ENCODE measurements around the gene TBPL1.

GRCh38 chr6:133939778-133940667 is 13.0 kb upstream of the TBPL1 start:
- TF ChIP-seq RARB (CRISPR knock-in tag; IDR thresholded peaks at IDR 0.05) (no peak), ZNF565 (CRISPR knock-in tag; conservative IDR thresholded peaks at IDR 0.05; ENCODE audit: low read depth) (no peak), TSHZ2 (CRISPR knock-in tag; IDR thresholded peaks at IDR 0.05) (no peak), CREB5 (CRISPR knock-in tag; IDR thresholded peaks at IDR 0.05; ENCODE audit: low read depth) (no peak), ZNF70 (CRISPR knock-in tag; IDR thresholded peaks at IDR 0.05) (no peak), ARNTL (CRISPR knock-in tag; IDR thresholded peaks at IDR 0.05; ENCODE audit: borderline replicate concordance, low read depth) (no peak), ZC3H10 (CRISPR knock-in tag; IDR thresholded peaks at IDR 0.05) (no peak), PPARA (CRISPR knock-in tag; IDR thresholded peaks at IDR 0.05; ENCODE audit: borderline replicate concordance) (no peak)
- TF ChIP-seq, protein P1, sequence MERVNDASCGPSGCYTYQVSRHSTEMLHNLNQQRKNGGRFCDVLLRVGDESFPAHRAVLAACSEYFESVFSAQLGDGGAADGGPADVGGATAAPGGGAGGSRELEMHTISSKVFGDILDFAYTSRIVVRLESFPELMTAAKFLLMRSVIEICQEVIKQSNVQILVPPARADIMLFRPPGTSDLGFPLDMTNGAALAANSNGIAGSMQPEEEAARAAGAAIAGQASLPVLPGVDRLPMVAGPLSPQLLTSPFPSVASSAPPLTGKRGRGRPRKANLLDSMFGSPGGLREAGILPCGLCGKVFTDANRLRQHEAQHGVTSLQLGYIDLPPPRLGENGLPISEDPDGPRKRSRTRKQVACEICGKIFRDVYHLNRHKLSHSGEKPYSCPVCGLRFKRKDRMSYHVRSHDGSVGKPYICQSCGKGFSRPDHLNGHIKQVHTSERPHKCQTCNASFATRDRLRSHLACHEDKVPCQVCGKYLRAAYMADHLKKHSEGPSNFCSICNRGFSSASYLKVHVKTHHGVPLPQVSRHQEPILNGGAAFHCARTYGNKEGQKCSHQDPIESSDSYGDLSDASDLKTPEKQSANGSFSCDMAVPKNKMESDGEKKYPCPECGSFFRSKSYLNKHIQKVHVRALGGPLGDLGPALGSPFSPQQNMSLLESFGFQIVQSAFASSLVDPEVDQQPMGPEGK (CRISPR knock-in tag; IDR thresholded peaks at IDR 0.05; ENCODE audit: borderline replicate concordance) = no peak
